ENCODE measurements around the gene APBA1.

- TF ChIP-seq CTCF (IDR thresholded peaks at IDR 0.05; ENCODE audit: extremely low read depth in 1 of 2, insufficient read depth in 1 of 2, low read depth in 1 of 2, low read length in 2 of 2) (no peak), MAX (IDR thresholded peaks at IDR 0.05; ENCODE audit: insufficient read depth, insufficient read length) (no peak), POLR2A (IDR thresholded peaks at IDR 0.05; ENCODE audit: low read depth, low read length) (no peak)
These were observed 145.5 kb downstream of the APBA1 start for GRCh38 chr9:69526699-69527098.
